Adrenal gland (tissue), 5 donors: ENCODE results near the gene HMCN2.

Experiments used
- POLR2A ChIP-seq, 2 donors: fragments of 450-650 bp; IDR thresholded peaks; one replicate each; pipeline ENCODE4 v1.6.1; 2017; ENCODE audit warnings: antibody characterized with exemption in 2 of 2, mild to moderate bottlenecking in 2 of 2, moderate library complexity in 1 of 2
- TF ChIP-seq, protein P1 (sequence below), 6 experiments: fragments of 450-650 bp in 4 of 6; fragments of 200-600 bp in 2 of 6; sonication (generic) in 1 of 6; IDR thresholded peaks; 1 replicate in 5 of 6; 2 replicates in 1 of 6; pipeline versions ENCODE4 v1.5.1 to v1.8.0; 2016 to 2021; ENCODE audit warnings: antibody characterized with exemption in 6 of 6, mild to moderate bottlenecking in 2 of 6, moderate library complexity in 1 of 6
- donor health status: DM: no; HTN: no; CAD: no.

DNA sequence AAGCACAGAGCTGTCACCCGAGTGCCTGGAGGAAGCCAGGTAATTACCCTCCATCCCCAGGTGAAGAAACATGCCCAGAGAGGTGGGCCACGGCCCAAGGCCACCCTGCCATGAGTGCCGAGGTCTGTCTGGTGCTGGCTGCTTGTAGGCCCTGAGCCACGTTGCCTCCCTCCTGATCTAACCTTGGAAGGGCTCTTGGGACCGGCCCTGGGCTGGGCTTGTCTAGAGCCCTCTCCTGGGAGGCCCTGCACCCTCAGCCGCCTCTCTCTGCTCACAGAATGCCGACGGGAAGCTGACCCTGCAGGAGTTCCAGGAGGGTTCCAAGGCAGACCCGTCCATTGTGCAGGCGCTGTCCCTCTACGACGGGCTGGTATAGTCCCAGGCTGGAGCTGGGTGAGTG lies 39.4 kb upstream of the HMCN2 start:
- TF ChIP-seq, protein P1, sequence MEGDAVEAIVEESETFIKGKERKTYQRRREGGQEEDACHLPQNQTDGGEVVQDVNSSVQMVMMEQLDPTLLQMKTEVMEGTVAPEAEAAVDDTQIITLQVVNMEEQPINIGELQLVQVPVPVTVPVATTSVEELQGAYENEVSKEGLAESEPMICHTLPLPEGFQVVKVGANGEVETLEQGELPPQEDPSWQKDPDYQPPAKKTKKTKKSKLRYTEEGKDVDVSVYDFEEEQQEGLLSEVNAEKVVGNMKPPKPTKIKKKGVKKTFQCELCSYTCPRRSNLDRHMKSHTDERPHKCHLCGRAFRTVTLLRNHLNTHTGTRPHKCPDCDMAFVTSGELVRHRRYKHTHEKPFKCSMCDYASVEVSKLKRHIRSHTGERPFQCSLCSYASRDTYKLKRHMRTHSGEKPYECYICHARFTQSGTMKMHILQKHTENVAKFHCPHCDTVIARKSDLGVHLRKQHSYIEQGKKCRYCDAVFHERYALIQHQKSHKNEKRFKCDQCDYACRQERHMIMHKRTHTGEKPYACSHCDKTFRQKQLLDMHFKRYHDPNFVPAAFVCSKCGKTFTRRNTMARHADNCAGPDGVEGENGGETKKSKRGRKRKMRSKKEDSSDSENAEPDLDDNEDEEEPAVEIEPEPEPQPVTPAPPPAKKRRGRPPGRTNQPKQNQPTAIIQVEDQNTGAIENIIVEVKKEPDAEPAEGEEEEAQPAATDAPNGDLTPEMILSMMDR (IDR thresholded peaks at IDR 0.05), result no peak
- TF ChIP-seq POLR2A (IDR thresholded peaks at IDR 0.05), result no peak
